Nephron (organoid): ENCODE measurements around the gene DDX11.
"Not testable (repeated sequence)": the region's sequence is repeated elsewhere in the genome, so short reads cannot be mapped to it uniquely, and the experiment has no call there.

Experiments
- H3K27ac Mint-ChIP-seq, 3 experiments: 2 replicates each; pipeline ENCODE4 v1.8.0; 2020; ENCODE audit warnings: mixed read lengths in 3 of 3, mild to moderate bottlenecking in 2 of 3, moderate library complexity in 1 of 3
- H3K27me3 Mint-ChIP-seq: 2 replicates; pipeline ENCODE4 v1.8.0; 2021; ENCODE audit warnings: low read depth, mild to moderate bottlenecking, moderate library complexity, mixed read lengths
- H3K36me3 Mint-ChIP-seq: 2 replicates; pipeline ENCODE4 v1.8.0; 2020; ENCODE audit warnings: low read depth, mixed read lengths
- H3K4me1 Mint-ChIP-seq: 2 replicates; pipeline ENCODE4 v1.8.0; 2020; ENCODE audit warnings: mixed read lengths
- H3K4me3 Mint-ChIP-seq, 3 experiments: 2 replicates each; pipeline ENCODE4 v1.8.0; 2020; ENCODE audit warnings: mild to moderate bottlenecking in 3 of 3, mixed read lengths in 3 of 3, moderate library complexity in 2 of 3
- H3K9me3 Mint-ChIP-seq: 2 replicates; pipeline ENCODE4 v1.8.0; 2020; ENCODE audit warnings: mixed read lengths
- TF ChIP-seq, protein P1 (sequence below), 3 experiments: fragments of 200-600 bp; sonication (generic); IDR thresholded peaks; one replicate each; pipeline ENCODE4 v1.5.0; 2021; ENCODE audit warnings: antibody characterized with exemption in 3 of 3; ENCODE audit not compliant: unreplicated experiment in 3 of 3

Gene DDX11

DNA sequence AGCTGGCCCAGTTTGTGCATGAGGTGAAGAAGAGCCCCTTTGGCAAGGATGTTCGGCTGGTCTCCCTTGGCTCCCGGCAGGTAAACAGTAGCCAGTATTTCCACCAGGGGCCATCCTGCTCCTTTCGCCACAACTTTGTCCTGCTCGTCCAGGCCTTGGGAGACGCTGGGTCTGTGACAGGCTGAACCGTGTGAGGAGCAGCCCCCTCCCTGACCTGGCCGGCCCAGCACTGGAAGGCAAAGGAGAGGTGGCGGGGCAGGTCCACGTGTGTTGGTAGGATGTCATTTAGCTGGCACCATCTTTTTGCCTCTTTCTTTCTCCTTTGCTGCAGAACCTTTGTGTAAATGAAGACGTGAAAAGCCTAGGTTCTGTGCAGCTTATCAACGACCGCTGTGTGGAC lies 15.4 kb downstream of the DDX11 start:
- Mint-ChIP-seq H3K27me3 (no peaks in the 10 kb centered on the region), H3K9me3 (no peaks in the 10 kb centered on the region), H3K4me1 (no peaks in the 10 kb centered on the region), H3K36me3 (peaks cover 40% of the 10 kb centered on the region), H3K27ac (no peak overlapping the region), H3K4me3 (no peak overlapping the region)
- TF ChIP-seq, protein P1, sequence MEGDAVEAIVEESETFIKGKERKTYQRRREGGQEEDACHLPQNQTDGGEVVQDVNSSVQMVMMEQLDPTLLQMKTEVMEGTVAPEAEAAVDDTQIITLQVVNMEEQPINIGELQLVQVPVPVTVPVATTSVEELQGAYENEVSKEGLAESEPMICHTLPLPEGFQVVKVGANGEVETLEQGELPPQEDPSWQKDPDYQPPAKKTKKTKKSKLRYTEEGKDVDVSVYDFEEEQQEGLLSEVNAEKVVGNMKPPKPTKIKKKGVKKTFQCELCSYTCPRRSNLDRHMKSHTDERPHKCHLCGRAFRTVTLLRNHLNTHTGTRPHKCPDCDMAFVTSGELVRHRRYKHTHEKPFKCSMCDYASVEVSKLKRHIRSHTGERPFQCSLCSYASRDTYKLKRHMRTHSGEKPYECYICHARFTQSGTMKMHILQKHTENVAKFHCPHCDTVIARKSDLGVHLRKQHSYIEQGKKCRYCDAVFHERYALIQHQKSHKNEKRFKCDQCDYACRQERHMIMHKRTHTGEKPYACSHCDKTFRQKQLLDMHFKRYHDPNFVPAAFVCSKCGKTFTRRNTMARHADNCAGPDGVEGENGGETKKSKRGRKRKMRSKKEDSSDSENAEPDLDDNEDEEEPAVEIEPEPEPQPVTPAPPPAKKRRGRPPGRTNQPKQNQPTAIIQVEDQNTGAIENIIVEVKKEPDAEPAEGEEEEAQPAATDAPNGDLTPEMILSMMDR (IDR thresholded peaks at IDR 0.05; ENCODE audit: unreplicated experiment in 3 of 3): no peak

DNA sequence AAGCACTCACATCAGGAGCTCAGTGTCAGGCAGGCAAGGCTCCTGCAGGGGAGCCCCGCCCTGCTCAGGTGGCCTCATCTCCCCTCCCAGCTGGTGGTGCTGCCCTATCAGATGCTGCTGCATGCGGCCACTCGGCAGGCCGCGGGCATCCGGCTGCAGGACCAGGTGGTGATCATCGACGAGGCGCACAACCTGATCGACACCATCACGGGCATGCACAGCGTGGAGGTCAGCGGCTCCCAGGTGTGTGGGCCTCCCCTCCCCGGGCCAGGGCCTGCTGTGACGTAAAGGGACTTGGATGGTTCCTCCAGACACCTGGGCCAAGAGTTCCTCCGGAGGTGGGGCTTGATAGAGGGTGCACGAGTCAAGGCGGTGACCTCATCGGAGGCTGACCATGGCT lies 18.0 kb downstream of the DDX11 start:
- not testable (repeated sequence) for H3K9me3 Mint-ChIP-seq, H3K4me3 Mint-ChIP-seq, H3K4me1 Mint-ChIP-seq, H3K27me3 Mint-ChIP-seq, H3K27ac Mint-ChIP-seq
- H3K36me3 Mint-ChIP-seq: peaks cover 55% of the 10 kb centered on the region

DNA sequence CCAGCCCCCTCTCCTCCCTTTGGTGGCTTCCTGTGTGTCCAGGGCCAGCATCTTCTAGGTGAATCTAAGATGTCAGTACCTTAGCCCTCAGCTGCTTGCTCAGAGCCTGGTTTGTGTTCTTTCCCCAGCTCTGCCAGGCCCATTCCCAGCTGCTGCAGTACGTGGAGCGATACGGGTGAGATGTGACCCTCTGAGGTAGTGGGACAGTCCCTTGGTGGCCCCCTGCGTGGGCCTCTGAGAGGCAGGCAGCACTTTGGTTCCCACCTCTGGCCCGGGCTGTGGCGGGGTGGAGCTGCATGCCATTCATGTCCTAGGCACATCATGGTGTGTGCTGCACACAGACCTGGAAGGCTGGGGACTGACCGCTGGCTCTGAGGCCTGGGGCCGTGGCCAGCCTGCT lies 19.1 kb downstream of the DDX11 start:
- H3K4me3 Mint-ChIP-seq, H3K27me3 Mint-ChIP-seq, H3K4me1 Mint-ChIP-seq, H3K9me3 Mint-ChIP-seq, H3K27ac Mint-ChIP-seq: not testable (repeated sequence)
- peaks cover 53% of the 10 kb centered on the region for H3K36me3 Mint-ChIP-seq

DNA sequence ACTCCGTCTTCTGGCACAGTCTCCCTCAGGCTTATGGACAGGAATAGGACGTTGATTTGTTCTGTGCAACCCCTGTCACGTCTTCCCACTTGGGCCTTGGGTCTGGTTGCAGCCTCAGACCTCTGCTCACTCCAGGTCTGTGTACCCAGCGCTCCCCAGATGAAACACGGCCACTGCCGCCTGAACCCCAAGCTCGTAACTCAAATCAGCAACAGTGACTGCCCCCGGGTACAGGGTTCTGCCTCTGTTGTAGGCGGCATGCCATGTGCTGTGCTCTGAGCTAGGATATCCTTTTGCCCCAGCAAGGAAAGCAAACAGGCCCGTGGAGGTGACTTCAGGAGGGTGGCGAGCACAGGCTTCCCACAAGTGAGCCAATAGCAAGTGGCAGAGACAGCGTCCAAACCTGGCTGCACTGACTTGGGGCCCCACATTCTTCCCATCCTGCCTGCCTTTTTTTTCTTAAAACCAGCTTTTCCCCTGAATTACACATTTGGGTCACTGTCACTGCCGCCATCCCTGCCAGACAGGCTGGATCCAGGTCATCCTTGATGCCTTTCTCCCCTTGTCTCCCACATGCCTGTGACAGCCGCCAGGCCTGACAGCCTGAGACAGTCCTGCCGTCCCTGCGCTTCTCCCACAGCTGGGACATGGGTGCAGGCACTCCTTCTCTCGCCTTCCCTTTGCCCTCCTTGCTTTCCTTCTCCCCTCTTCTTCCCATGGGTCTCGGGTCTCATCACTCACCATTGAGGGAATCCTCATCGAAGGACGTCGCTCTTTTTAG lies 21.6 kb downstream of the DDX11 start:
- not testable (repeated sequence) for H3K4me3 Mint-ChIP-seq, H3K27me3 Mint-ChIP-seq
- H3K36me3 Mint-ChIP-seq: peaks cover 52% of the 10 kb centered on the region

DNA sequence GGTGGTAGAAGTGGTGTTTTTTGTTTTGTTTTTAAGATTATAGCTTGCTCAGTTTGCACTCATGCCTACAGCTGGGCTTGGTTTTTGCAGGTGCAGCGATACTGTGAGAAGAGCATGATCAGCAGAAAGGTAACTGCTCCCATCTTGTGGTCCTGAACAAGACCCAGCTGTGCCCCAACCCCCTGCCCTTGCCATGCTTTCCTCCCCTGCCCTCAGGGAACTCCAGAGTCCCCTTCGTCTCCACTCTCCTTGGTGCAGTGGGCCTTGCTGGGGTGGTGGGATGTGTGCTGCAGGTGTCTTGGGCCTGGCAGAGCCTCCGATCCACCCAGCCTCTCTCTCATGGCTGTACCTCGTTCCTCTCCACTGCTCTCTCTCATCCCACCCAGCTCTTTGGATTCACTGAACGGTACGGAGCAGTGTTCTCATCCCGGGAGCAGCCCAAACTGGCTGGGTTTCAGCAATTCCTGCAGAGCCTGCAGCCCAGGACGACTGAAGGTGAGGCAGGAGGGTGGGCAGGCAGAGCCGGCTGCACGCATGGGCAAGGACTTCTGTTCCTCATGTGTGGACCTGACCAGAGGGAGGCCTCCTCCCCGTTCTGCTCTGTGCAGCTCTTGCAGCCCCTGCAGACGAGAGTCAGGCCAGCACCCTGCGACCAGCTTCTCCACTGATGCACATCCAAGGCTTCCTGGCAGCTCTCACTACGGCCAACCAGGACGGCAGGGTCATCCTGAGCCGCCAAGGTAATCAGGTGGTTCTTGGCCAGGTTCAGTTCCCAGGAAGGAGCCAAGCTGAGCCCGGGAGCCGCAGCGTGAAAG lies 22.8 kb downstream of the DDX11 start:
- H3K36me3 Mint-ChIP-seq: peaks cover 56% of the 10 kb centered on the region
- H3K27ac Mint-ChIP-seq, H3K4me1 Mint-ChIP-seq, H3K27me3 Mint-ChIP-seq, H3K9me3 Mint-ChIP-seq, H3K4me3 Mint-ChIP-seq: not testable (repeated sequence)

More for the DNA sequence above, 21.6 kb downstream of the DDX11 start:
- H3K9me3 Mint-ChIP-seq, H3K4me1 Mint-ChIP-seq, H3K27ac Mint-ChIP-seq: not testable (repeated sequence)

DNA sequence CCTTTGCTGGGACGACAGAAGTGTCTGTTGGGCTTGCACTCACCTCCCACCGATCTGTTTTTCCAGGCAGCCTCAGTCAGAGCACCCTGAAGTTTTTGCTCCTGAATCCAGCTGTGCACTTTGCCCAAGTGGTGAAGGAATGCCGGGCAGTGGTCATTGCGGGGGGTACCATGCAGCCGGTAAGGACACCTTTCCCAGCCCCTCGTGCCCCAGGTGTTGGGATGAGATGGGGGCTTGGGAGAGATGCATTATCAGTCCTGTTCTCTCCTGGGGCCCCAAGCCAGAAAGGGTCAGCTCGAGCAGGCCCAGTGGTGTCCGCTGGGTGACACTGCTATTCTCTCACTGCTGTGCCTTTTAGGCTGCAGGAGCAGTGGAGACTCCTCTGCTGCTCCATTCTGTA lies 24.2 kb downstream of the DDX11 start:
- H3K27me3 Mint-ChIP-seq, H3K4me3 Mint-ChIP-seq, H3K9me3 Mint-ChIP-seq, H3K27ac Mint-ChIP-seq, H3K4me1 Mint-ChIP-seq: not testable (repeated sequence)
- H3K36me3 Mint-ChIP-seq: peaks cover 45% of the 10 kb centered on the region

DNA sequence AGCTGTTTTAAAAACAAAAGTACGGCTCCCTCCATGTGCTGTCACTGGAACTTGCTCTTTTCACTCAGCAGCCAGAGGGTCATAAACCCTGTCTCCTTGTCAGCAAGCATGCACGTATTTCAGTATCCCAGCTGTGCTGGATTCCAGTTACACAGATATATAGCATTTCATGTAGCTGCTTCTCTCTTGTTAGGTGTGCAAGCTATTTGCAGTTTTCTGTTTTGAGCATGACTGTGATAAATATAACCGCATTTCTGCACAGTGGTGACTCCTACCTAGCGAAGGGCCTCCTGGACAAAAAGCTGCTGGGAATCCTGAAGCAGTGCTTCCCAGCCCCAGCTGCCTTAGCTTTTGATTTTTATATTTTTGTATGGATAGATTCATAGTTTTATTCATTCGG lies 24.7 kb downstream of the DDX11 start:
- H3K36me3 Mint-ChIP-seq: peaks cover 45% of the 10 kb centered on the region
- H3K27ac Mint-ChIP-seq, H3K4me3 Mint-ChIP-seq, H3K4me1 Mint-ChIP-seq, H3K27me3 Mint-ChIP-seq, H3K9me3 Mint-ChIP-seq: not testable (repeated sequence)

DNA sequence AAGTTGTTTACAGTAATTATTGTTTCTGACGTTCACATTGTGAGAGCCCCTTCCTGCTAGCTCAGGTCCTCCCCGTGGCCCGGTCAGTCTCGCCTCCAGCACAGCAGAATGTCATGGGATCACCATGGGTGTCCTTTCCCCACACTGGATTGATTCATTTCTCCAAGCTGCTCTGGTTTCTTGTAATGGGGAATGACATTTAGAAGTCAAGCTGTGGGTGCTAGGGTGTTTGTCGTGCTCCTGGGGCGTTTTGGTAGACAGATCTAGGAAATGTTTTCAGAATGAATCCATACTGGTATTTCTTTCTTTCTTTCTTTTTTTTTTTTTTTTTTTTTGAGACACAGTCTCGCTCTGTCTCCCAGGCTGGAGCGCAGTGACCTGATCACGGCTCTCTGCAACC lies 25.1 kb downstream of the DDX11 start:
- not testable (repeated sequence) for H3K9me3 Mint-ChIP-seq, H3K4me3 Mint-ChIP-seq, H3K27me3 Mint-ChIP-seq, H3K27ac Mint-ChIP-seq, H3K4me1 Mint-ChIP-seq
- H3K36me3 Mint-ChIP-seq: peaks cover 42% of the 10 kb centered on the region

DNA sequence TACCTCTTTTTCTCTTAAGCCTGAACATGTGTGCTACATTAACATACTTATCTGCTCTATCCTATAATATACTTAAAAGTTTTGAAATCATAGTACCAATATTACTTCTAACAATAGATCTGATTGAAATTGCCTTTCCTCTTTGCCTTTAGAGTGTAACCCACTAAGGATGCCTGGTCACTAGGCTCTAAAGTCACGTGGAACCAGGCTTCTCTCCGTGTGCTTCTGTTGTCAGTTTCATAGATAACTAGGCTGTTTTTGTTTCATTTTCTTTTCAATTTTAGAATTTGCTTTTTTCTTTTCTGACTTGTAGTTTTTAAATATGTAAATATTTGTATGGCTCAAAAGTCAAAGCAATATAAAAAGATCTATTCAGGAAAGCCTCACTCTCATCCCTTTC lies 25.8 kb downstream of the DDX11 start:
- not testable (repeated sequence) for H3K9me3 Mint-ChIP-seq, H3K27me3 Mint-ChIP-seq, H3K4me3 Mint-ChIP-seq, H3K27ac Mint-ChIP-seq, H3K4me1 Mint-ChIP-seq
- peaks cover 43% of the 10 kb centered on the region for H3K36me3 Mint-ChIP-seq

DNA sequence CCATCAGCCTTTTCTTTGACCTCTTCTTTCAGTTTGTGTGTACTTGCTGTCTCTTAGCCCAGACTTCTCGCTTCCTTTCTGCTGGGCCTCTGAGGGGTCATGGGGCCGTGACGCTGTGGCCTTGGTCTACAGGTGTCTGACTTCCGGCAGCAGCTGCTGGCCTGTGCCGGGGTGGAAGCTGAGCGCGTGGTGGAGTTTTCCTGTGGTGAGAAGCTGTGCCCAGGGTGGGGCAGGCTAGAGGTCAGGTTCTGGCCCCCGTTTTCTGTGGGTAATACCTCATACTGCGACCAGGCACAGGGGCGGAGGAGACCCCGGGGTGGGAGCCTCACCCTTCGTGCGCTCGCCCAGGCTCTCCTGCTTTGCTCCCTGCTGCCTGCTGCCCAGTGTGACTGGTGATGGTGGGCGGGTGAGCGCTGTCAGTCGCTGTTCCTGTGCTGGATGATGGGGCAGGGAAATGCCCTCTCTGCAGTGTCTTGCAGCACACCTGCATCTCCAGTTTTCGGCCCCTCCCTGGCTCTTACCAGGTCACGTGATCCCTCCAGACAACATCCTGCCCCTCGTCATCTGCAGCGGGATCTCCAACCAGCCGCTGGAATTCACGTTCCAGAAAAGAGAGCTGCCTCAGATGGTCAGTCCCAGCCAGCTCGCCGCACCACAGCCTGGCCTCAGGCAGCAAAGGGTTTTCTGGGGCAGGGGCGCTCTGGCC lies 27.0 kb downstream of the DDX11 start:
- H3K27ac Mint-ChIP-seq, H3K4me1 Mint-ChIP-seq, H3K4me3 Mint-ChIP-seq, H3K27me3 Mint-ChIP-seq, H3K9me3 Mint-ChIP-seq: not testable (repeated sequence)
- peaks cover 31% of the 10 kb centered on the region for H3K36me3 Mint-ChIP-seq

DNA sequence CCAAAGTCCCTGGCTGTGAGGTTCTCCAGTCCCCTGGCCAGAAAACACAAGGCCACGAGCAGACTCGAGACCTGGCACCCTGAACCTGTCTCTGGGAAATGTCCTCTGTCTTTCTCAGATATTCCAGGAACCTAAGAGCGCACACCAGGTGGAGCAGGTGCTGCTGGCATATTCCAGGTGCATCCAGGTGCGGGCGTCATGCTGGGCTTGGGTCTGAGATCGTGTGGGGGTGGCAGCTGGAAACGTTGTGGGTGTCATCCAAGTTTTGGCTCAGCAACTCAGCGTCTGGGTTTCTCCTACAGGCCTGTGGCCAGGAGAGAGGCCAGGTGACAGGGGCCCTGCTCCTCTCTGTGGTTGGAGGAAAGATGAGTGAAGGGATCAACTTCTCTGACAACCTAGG lies 28.5 kb downstream of the DDX11 start:
- H3K9me3 Mint-ChIP-seq, H3K4me3 Mint-ChIP-seq, H3K27me3 Mint-ChIP-seq, H3K4me1 Mint-ChIP-seq, H3K27ac Mint-ChIP-seq: not testable (repeated sequence)
- H3K36me3 Mint-ChIP-seq: peaks cover 18% of the 10 kb centered on the region

DNA sequence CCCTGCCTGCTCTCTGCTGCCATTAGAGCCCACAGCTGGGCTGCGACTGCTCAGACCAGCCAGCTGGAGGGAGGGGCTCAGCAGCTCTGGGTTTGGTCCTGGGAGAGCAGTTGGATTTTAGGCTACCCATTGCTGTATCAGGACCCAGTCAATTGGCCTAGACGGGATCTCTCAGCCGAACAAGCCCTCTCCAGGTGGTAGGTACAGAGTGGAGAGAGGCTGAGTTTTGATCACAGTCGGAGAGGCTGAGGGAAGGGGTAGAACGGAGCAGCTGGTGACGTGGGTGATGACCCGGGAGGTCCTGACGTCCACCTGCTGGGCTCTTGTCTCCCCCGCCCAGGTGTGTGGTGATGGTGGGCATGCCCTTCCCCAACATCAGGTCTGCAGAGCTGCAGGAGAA lies 28.9 kb downstream of the DDX11 start:
- peaks cover 18% of the 10 kb centered on the region for H3K36me3 Mint-ChIP-seq
- not testable (repeated sequence) for H3K27me3 Mint-ChIP-seq, H3K4me3 Mint-ChIP-seq, H3K4me1 Mint-ChIP-seq, H3K9me3 Mint-ChIP-seq, H3K27ac Mint-ChIP-seq

DNA sequence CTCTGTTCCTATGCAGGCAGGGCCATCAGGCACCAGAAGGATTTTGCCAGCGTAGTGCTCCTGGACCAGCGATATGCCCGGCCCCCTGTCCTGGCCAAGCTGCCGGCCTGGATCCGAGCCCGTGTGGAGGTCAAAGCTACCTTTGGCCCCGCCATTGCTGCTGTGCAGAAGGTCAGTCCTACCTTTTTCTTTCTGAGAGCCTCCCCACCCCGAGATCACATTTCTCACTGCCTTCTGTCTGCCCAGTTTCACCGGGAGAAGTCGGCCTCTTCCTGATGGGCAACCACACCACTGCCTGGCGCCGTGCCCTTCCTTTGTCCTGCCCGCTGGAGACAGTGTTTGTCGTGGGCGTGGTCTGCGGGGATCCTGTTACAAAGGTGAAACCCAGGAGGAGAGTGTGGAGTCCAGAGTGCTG lies 29.9 kb downstream of the DDX11 start:
- not testable (repeated sequence) for H3K9me3 Mint-ChIP-seq, H3K27me3 Mint-ChIP-seq, H3K4me1 Mint-ChIP-seq, H3K4me3 Mint-ChIP-seq, H3K27ac Mint-ChIP-seq
- H3K36me3 Mint-ChIP-seq: peaks cover 18% of the 10 kb centered on the region

DNA sequence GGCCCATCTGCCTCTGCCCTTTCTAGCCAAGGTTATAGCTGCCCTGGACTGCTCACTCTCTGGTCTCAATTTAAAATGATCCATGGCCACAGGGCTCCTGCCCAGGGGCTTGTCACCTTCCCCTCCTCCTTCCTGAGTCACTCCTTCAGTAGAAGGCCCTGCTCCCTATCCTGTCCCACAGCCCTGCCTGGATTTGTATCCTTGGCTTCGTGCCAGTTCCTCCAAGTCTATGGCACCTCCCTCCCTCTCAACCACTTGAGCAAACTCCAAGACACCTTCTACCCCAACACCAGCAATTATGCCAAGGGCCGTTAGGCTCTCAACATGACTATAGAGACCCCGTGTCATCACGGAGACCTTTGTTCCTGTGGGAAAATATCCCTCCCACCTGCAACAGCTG lies 30.6 kb downstream of the DDX11 start:
- H3K36me3 Mint-ChIP-seq: peaks cover 14% of the 10 kb centered on the region
- H3K4me3 Mint-ChIP-seq, H3K9me3 Mint-ChIP-seq, H3K4me1 Mint-ChIP-seq, H3K27me3 Mint-ChIP-seq, H3K27ac Mint-ChIP-seq: not testable (repeated sequence)
